CD4-positive, alpha-beta memory T cell (primary cell): ENCODE measurements around the gene SIDT1. TPM values are rescaled to one million over a fixed set of nuclear protein-coding genes. Genes with fewer than 3 reads are reported as not detected.
A peak's percentile ranks its signal among the peaks of the same experiment; 100 is the strongest.

ENCODE experiments used
- CTCF ChIA-PET: fragments of 350-600 bp; sonication (Branson Sonifier 250); formaldehyde crosslinking; loops from one replicate; lab custom pipeline; 2021; ENCODE audit warnings: inconsistent platforms; ENCODE audit not compliant: partially characterized antibody; lab: Charles Lee
- POLR2A ChIA-PET: fragments of 350-600 bp; sonication (Branson Sonifier 250); formaldehyde crosslinking; loops from one replicate; lab custom pipeline; 2021; ENCODE audit not compliant: partially characterized antibody; lab: Charles Lee
- DNase-seq, 5 donors: peaks; one replicate each; pipeline versions ENCODE4 v3.0.0 to v3.0.0-alpha.2; 2020 to 2022; ENCODE audit warnings: mixed read lengths in 1 of 5
- H3K27ac ChIP-seq: one replicate; pipeline ENCODE4 v1.7.0; 2013; ENCODE audit warnings: low read depth, low read length
- H3K27me3 ChIP-seq: 2 replicates; pipeline ENCODE4 v1.7.0; 2013; ENCODE audit warnings: mild to moderate bottlenecking, low read length, moderate library complexity; ENCODE audit not compliant: insufficient read depth
- H3K36me3 ChIP-seq: 2 replicates; pipeline ENCODE4 v1.7.0; 2013; ENCODE audit warnings: mild to moderate bottlenecking, low read length, moderate library complexity; ENCODE audit not compliant: insufficient read depth
- H3K4me1 ChIP-seq: 2 replicates; pipeline ENCODE4 v1.7.0; 2013; ENCODE audit warnings: mild to moderate bottlenecking, low read length, moderate library complexity; ENCODE audit not compliant: insufficient read depth
- H3K4me3 ChIP-seq, 2 donors: one replicate each; pipeline ENCODE4 v1.7.0; 2013; ENCODE audit warnings: low read length in 2 of 2, mild to moderate bottlenecking in 1 of 2
- H3K9me3 ChIP-seq, 2 donors: one replicate each; pipeline ENCODE4 v1.7.0; 2013; ENCODE audit warnings: low read length in 2 of 2, control low read depth in 1 of 2; ENCODE audit not compliant: control insufficient read depth in 1 of 2
- H3K27ac Mint-ChIP-seq, 7 donors: one replicate each; pipeline ENCODE4 v1.8.0; 2020 to 2021; ENCODE audit warnings: mixed read lengths in 7 of 7, mild to moderate bottlenecking in 6 of 7, inconsistent platforms in 3 of 7, moderate library complexity in 3 of 7
- H3K27me3 Mint-ChIP-seq, 2 donors: one replicate each; pipeline ENCODE4 v1.8.0; 2020 to 2021; ENCODE audit warnings: mixed read lengths in 2 of 2
- H3K36me3 Mint-ChIP-seq, 2 donors: one replicate each; pipeline ENCODE4 v1.8.0; 2020 to 2021; ENCODE audit warnings: mixed read lengths in 2 of 2, inconsistent platforms in 1 of 2, mild to moderate bottlenecking in 1 of 2
- H3K4me1 Mint-ChIP-seq, 4 donors: one replicate each; pipeline ENCODE4 v1.8.0; 2020 to 2021; ENCODE audit warnings: mixed read lengths in 4 of 4, mild to moderate bottlenecking in 1 of 4
- H3K4me3 Mint-ChIP-seq, 8 donors: one replicate each; pipeline ENCODE4 v1.8.0; 2020 to 2021; ENCODE audit warnings: mixed read lengths in 8 of 8, mild to moderate bottlenecking in 7 of 8, moderate library complexity in 6 of 8, inconsistent platforms in 3 of 8
- H3K9me3 Mint-ChIP-seq, 8 donors: one replicate each; pipeline ENCODE4 v1.8.0; 2020 to 2021; ENCODE audit warnings: mixed read lengths in 8 of 8, mild to moderate bottlenecking in 5 of 8, inconsistent platforms in 3 of 8, moderate library complexity in 1 of 8
- intact Hi-C: fragments of 100-400 bp; cut with micrococcal nuclease; formaldehyde crosslinking; loops from one replicate; pipeline ENCODE4 v1.15.1; 2023
- polyA plus RNA-seq, 2 donors: library from polyadenylated mRNA; unstranded; fragments of 300-500 nt; fragmentation: Illumina TruSeq; gene quantifications; one replicate each; pipeline ENCODE4 v1.2.3, GENCODE V29; 2021
- total RNA-seq, 2 experiments: library from RNA; stranded (reverse); gene quantifications; one replicate each; pipeline ENCODE4 v1.2.3, GENCODE V29; 2021

The SIDT1 gene
- total and polyA plus RNA-seq, 4 experiments from 2014 or later = 12.1 to 56.1 (median 39.2) TPM

DNA sequence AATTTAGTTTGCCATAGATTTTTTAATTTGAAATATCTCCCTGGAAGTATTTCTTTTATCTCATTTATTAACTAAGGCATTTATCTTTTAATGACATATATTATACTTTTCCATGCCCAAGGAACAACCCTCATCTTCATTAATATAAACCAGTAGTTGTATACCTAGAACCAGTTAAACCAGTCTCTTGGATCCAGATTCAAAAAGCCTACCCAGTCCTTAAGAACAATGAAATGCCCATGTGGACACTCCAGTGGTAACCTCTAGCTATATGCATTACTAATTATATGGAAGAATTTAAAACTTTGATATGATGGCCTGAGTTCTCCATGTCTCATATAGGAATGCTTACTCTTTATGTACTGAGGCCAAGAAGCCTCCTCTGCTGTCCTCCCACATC is 4.8 kb downstream of the SIDT1 start:
- Mint-ChIP-seq H3K4me3 (peak overlapping the region in 3 of 8 donors; percentile 11 to 36 (median 17)), H3K9me3 (peaks cover 0 to 6% (median 0%) of the 10 kb centered on the region in 8 donors), H3K36me3 (peaks cover 28 to 43% of the 10 kb centered on the region in 2 donors), H3K4me1 (peaks cover 42 to 59% (median 49%) of the 10 kb centered on the region in 4 donors), H3K27me3 (no peaks in the 10 kb centered on the region), H3K27ac (peak overlapping the region in 3 of 7 donors; percentile 33 to 48 (median 42))
- Histone ChIP-seq H3K9me3 (no peaks in the 10 kb centered on the region), H3K4me1 (peaks cover 47% of the 10 kb centered on the region), H3K4me3 (no peak overlapping the region), H3K27ac (no peak overlapping the region), H3K36me3 (no peaks in the 10 kb centered on the region), H3K27me3 (no peaks in the 10 kb centered on the region)
- intact Hi-C loops = no loop called here
- CTCF ChIA-PET = interaction anchor here (0.8 to 2.1 kb wide), 7 partner anchors 19 to 44 kb away, joined by 3 to 12 read pairs (median 5); partner anchors contain the start of gene SPICE1
- POLR2A ChIA-PET = interaction anchor here (1.0 to 5.9 kb wide), 4 partner anchors 22 to 210 kb away, joined by 4 to 109 read pairs (median 4); partner anchors contain the start of genes ATP6V1A and SPICE1
- DNase-seq = no peak

DNA sequence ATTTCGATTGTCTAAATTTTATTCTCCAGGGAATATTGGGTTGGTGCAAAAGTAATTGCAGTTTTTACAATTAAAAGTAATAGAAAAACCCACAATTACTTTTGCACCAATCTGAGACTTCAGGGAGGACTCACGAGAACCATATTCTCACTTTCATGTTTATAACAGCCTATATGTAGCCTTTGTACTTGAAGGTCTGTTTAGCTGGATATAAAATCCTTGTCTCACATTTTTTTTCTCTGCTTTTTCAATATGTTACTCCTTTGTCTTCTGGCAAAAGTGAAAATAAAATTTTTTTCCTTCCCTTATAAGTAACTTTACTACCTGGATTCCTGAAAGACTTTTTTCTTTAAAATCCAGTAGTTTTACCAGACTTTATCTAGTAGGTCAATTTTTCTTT is 9.2 kb downstream of the SIDT1 start:
- H3K36me3 Mint-ChIP-seq = peaks cover 42 to 55% of the 10 kb centered on the region in 2 donors
- H3K4me1 Mint-ChIP-seq = peaks cover 35 to 55% (median 39%) of the 10 kb centered on the region in 4 donors
- Histone ChIP-seq H3K9me3 (no peaks in the 10 kb centered on the region), H3K4me3 (no peak overlapping the region), H3K27me3 (no peaks in the 10 kb centered on the region), H3K27ac (no peak overlapping the region), H3K36me3 (no peaks in the 10 kb centered on the region), H3K4me1 (peaks cover 29% of the 10 kb centered on the region)
- intact Hi-C loops = no loop called here
- no peak for DNase-seq
- ChIA-PET POLR2A (interaction anchor here (1.6 kb wide), 1 partner anchor 26 kb away, joined by 3 read pairs; no protein-coding TSS in a partner anchor), CTCF (interaction anchor here (1.2 to 1.4 kb wide), 2 partner anchors 12 to 45 kb away, joined by 3 to 7 read pairs; no protein-coding TSS in a partner anchor)
- no peaks in the 10 kb centered on the region for H3K27me3 Mint-ChIP-seq
- peaks cover 0 to 8% (median 0%) of the 10 kb centered on the region in 8 donors for H3K9me3 Mint-ChIP-seq
- no peak overlapping the region for H3K27ac Mint-ChIP-seq
- H3K4me3 Mint-ChIP-seq = no peak overlapping the region

DNA sequence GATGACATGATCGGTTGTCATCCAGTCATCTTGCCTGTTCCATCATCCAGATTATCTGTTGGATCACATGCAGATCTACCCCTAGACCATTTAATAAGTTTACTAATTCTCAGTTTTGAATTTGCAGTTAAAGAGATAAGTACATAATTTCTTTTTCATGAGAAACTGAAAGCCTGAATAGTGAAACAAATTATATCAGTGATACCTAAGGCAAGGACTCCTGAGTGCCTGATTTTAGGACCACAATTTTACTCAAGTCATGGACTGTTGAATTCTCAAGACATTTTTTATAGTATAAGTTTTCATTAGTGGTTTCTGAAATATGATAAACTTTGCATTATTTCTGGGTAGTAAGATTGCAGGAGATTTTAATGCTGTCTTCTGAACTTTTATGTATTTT is 13.2 kb downstream of the SIDT1 start:
- no peak for DNase-seq
- peaks cover 27 to 57% of the 10 kb centered on the region in 2 donors for H3K36me3 Mint-ChIP-seq
- CTCF ChIA-PET = interaction anchor here (1.1 kb wide), 1 partner anchor 9 kb away, joined by 3 read pairs; no protein-coding TSS in a partner anchor
- no peaks in the 10 kb centered on the region for H3K9me3 ChIP-seq
- POLR2A ChIA-PET = no interaction called here
- H3K4me3 Mint-ChIP-seq = peak overlapping the region in 2 of 8 donors; percentile 19 to 40
- no peaks in the 10 kb centered on the region for H3K27me3 Mint-ChIP-seq
- no peak overlapping the region for H3K4me3 ChIP-seq
- intact Hi-C loops = no loop called here
- peak overlapping the region in 2 of 7 donors; percentile 14 to 25 for H3K27ac Mint-ChIP-seq
- peaks cover 19% of the 10 kb centered on the region for H3K4me1 ChIP-seq
- no peak overlapping the region for H3K27ac ChIP-seq
- H3K4me1 Mint-ChIP-seq = peaks cover 27 to 56% (median 37%) of the 10 kb centered on the region in 4 donors
- H3K36me3 ChIP-seq = no peaks in the 10 kb centered on the region
- H3K9me3 Mint-ChIP-seq = peaks cover 0 to 10% (median 0%) of the 10 kb centered on the region in 8 donors
- H3K27me3 ChIP-seq = no peaks in the 10 kb centered on the region

DNA sequence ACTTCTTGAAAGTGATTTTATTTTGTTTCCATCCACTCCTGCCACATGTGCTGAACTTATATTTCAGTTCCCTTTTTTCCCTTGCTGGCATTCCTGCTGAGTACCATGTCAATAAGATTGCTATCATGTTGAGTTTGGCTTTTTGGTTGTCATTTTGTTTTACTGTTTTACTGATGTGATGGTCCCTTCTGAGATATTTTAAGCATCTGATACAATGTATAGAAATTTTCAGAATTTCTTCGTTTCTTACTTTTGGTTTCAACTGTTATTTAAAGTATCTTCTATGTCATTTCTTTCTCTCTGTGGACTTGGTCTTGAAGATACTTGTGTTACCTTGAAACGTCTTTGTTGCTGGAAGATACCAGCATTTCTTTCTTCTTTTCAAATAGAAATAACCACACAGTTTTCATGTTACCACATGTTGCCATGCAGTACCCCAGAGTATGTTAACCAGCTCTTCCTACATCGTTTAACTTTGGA is 14.1 kb downstream of the SIDT1 start:
- Histone ChIP-seq H3K4me1 (peaks cover 19% of the 10 kb centered on the region), H3K9me3 (no peaks in the 10 kb centered on the region), H3K36me3 (no peaks in the 10 kb centered on the region), H3K27me3 (no peaks in the 10 kb centered on the region), H3K27ac (no peak overlapping the region), H3K4me3 (no peak overlapping the region)
- no peak for DNase-seq
- H3K4me3 Mint-ChIP-seq = peak overlapping the region in 2 of 8 donors; percentile 1 to 7
- peaks cover 27 to 49% of the 10 kb centered on the region in 2 donors for H3K36me3 Mint-ChIP-seq
- intact Hi-C loops = no loop called here
- peaks cover 30 to 61% (median 41%) of the 10 kb centered on the region in 4 donors for H3K4me1 Mint-ChIP-seq
- H3K27ac Mint-ChIP-seq = peak overlapping the region in 2 of 7 donors; percentile 26 to 58
- no peaks in the 10 kb centered on the region for H3K27me3 Mint-ChIP-seq
- ChIA-PET CTCF (interaction anchor here (1.1 to 1.8 kb wide), 6 partner anchors 10 to 53 kb away, joined by 3 to 8 read pairs (median 4); no protein-coding TSS in a partner anchor), POLR2A (interaction anchor here (1.6 kb wide), 1 partner anchor 12 kb away, joined by 4 read pairs; no protein-coding TSS in a partner anchor)
- H3K9me3 Mint-ChIP-seq = peaks cover 0 to 7% (median 0%) of the 10 kb centered on the region in 8 donors

DNA sequence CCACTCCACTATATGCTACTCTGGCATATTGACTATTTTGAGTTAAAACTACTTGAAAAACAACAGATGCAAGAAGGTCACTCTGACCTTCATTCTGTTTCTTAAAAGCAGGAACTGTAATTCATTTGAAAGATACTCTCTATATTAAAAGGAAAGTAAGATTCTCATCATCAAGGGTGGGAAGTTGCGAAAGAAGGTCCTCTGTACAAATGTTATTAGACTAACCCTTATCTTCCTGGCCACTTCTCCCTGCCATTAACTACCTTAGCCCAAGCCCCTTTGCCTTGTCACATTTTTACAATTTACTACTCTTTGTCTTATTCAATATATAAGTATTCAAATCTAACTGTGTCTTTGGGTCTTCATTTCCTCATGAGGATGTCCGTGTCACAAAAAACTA is 16.1 kb downstream of the SIDT1 start:
- Mint-ChIP-seq H3K36me3 (peaks cover 23 to 39% of the 10 kb centered on the region in 2 donors), H3K27ac (peak overlapping the region in 1 of 7 donors; percentile 50)
- CTCF ChIA-PET = interaction anchor here (1.3 to 1.5 kb wide), 2 partner anchors 29 to 53 kb away, joined by 4 to 6 read pairs; no protein-coding TSS in a partner anchor

DNA sequence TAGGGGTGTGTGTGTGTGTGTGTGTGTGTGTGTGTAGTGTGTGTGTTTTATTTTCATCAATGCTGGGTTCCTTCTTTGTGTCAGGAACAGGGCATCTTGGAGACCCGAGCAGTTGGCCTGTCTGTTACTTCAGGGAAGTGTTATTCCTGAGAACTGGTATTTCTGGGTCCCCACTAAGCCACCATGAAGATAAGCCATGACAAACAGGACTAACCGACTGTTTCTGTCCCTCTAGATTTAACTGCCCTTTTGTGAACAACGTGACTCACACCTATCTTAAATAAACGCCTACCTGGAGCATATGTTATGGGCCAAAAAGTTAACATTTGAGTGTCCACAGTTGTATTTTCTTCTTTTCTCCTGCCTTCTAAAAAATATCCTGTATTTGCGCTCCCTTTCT is 19.5 kb downstream of the SIDT1 start:
- no peak for DNase-seq
- no peak overlapping the region for H3K27ac ChIP-seq
- POLR2A ChIA-PET = interaction anchor here (1.3 to 1.7 kb wide), 2 partner anchors 26 to 38 kb away, joined by 3 to 4 read pairs; no protein-coding TSS in a partner anchor
- peaks cover 7% of the 10 kb centered on the region for H3K4me1 ChIP-seq
- H3K9me3 Mint-ChIP-seq = peaks cover 0 to 3% (median 0%) of the 10 kb centered on the region in 8 donors
- H3K9me3 ChIP-seq = no peaks in the 10 kb centered on the region
- CTCF ChIA-PET = interaction anchor here (1.1 to 8.6 kb wide), 6 partner anchors 9 to 59 kb away, joined by 3 to 64 read pairs (median 13); partner anchors contain the start of gene SPICE1
- H3K4me3 ChIP-seq = no peak overlapping the region
- peak overlapping the region in 2 of 7 donors; percentile 1 to 75 for H3K27ac Mint-ChIP-seq
- intact Hi-C loops = loop anchor here (10.0 kb wide), 1 partner anchor 267 kb away; no protein-coding TSS in a partner anchor
- no peaks in the 10 kb centered on the region for H3K36me3 ChIP-seq
- H3K4me1 Mint-ChIP-seq = peaks cover 27 to 56% (median 33%) of the 10 kb centered on the region in 4 donors
- H3K27me3 Mint-ChIP-seq = no peaks in the 10 kb centered on the region
- peaks cover 15 to 28% of the 10 kb centered on the region in 2 donors for H3K36me3 Mint-ChIP-seq
- no peak overlapping the region for H3K4me3 Mint-ChIP-seq
- no peaks in the 10 kb centered on the region for H3K27me3 ChIP-seq

More for the DNA sequence above, 16.1 kb downstream of the SIDT1 start:
- H3K27me3 ChIP-seq = no peaks in the 10 kb centered on the region
- Mint-ChIP-seq H3K4me3 (no peak overlapping the region), H3K9me3 (peaks cover 0 to 3% (median 0%) of the 10 kb centered on the region in 8 donors), H3K27me3 (no peaks in the 10 kb centered on the region), H3K4me1 (peaks cover 33 to 63% (median 42%) of the 10 kb centered on the region in 4 donors)
- DNase-seq = no peak
- no peak overlapping the region for H3K4me3 ChIP-seq
- H3K36me3 ChIP-seq = no peaks in the 10 kb centered on the region
- intact Hi-C loops = no loop called here
- no peaks in the 10 kb centered on the region for H3K9me3 ChIP-seq
- H3K4me1 ChIP-seq = peaks cover 19% of the 10 kb centered on the region
- H3K27ac ChIP-seq = no peak overlapping the region
- POLR2A ChIA-PET = interaction anchor here (1.2 kb wide), 1 partner anchor 34 kb away, joined by 6 read pairs; the partner anchor contains the start of gene SPICE1
